Liver (tissue), 9 donors: ENCODE results near the gene GLT1D1. TPM values are rescaled to one million over a fixed set of nuclear protein-coding genes. Genes with fewer than 3 reads are reported as not detected.

ENCODE experiments used
- DNase-seq: peaks from one replicate; pipeline ENCODE4 v3.0.0-alpha.2; 2017; ENCODE audit warnings: low spot score
- H3K27ac ChIP-seq, 2 donors: one replicate each; pipeline ENCODE4 v1.7.0; 2013; ENCODE audit warnings: inconsistent platforms in 2 of 2, low read length in 2 of 2, control low read depth in 1 of 2, low read depth in 1 of 2, mild to moderate bottlenecking in 1 of 2
- H3K27me3 ChIP-seq, 4 donors: one replicate each; pipeline versions ENCODE4 v1.6.1 to v1.7.0; 2013; ENCODE audit warnings: low read length in 3 of 4, inconsistent platforms in 1 of 4, mild to moderate bottlenecking in 1 of 4, moderate library complexity in 1 of 4; ENCODE audit not compliant: control insufficient read depth in 4 of 4, insufficient read depth in 4 of 4
- H3K36me3 ChIP-seq, 4 donors: one replicate each; pipeline versions ENCODE4 v1.6.1 to v1.7.0; 2013; ENCODE audit warnings: low read length in 3 of 4, mild to moderate bottlenecking in 3 of 4, low read depth in 1 of 4, moderate library complexity in 1 of 4; ENCODE audit not compliant: control insufficient read depth in 4 of 4, insufficient read depth in 3 of 4
- H3K4me1 ChIP-seq, 4 donors: one replicate each; pipeline versions ENCODE4 v1.6.1 to v1.7.0; 2013; ENCODE audit warnings: low read length in 3 of 4, mild to moderate bottlenecking in 3 of 4, moderate library complexity in 1 of 4; ENCODE audit not compliant: control insufficient read depth in 4 of 4, insufficient read depth in 4 of 4
- H3K4me3 ChIP-seq, 3 donors: one replicate each; pipeline versions ENCODE4 v1.6.1 to v1.7.0; 2013; ENCODE audit warnings: low read length in 3 of 3, control low read depth in 1 of 3, low read depth in 1 of 3, mild to moderate bottlenecking in 1 of 3
- H3K9ac ChIP-seq, 2 donors: one replicate each; pipeline ENCODE4 v1.7.0; 2013; ENCODE audit warnings: low read length in 2 of 2, mild to moderate bottlenecking in 2 of 2, moderate library complexity in 2 of 2, control low read depth in 1 of 2, low read depth in 1 of 2
- H3K9me3 ChIP-seq, 4 donors: one replicate each; pipeline versions ENCODE4 v1.6.1 to v1.7.0; 2013; ENCODE audit warnings: low read length in 3 of 4; ENCODE audit not compliant: control insufficient read depth in 4 of 4
- EGR1 ChIP-seq, 2 donors: IDR thresholded peaks; 2 replicates each; pipeline ENCODE4 v1.6.1; 2016 to 2018; ENCODE audit warnings: antibody characterized with exemption in 2 of 2, low read depth in 2 of 2
- FOXA1 ChIP-seq: IDR thresholded peaks from 2 replicates; pipeline ENCODE4 v1.6.1; 2016; ENCODE audit warnings: antibody characterized with exemption
- GABPA ChIP-seq, 2 donors: IDR thresholded peaks in 1 of 2; conservative IDR thresholded peaks in 1 of 2; 2 replicates each; pipeline ENCODE4 v1.6.1; 2016; ENCODE audit warnings: antibody characterized with exemption in 2 of 2, mild to moderate bottlenecking in 1 of 2, moderate library complexity in 1 of 2
- HNF4A ChIP-seq, 2 donors: conservative IDR thresholded peaks; 2 replicates each; pipeline ENCODE4 v1.6.1; 2016; ENCODE audit warnings: antibody characterized with exemption in 2 of 2, mild to moderate bottlenecking in 2 of 2
- HNF4G ChIP-seq: IDR thresholded peaks from 2 replicates; pipeline ENCODE4 v1.6.1; 2016; ENCODE audit warnings: antibody characterized with exemption
- JUND ChIP-seq, 2 donors: IDR thresholded peaks; 2 replicates each; pipeline ENCODE4 v1.6.1; 2016; ENCODE audit warnings: antibody characterized with exemption in 2 of 2
- NR2F2 ChIP-seq: IDR thresholded peaks from 2 replicates; pipeline ENCODE4 v1.6.1; 2016; ENCODE audit warnings: antibody characterized with exemption
- RXRA ChIP-seq, 2 donors: IDR thresholded peaks; 2 replicates each; pipeline ENCODE4 v1.6.1; 2017 to 2018; ENCODE audit warnings: antibody characterized with exemption in 2 of 2, mild to moderate bottlenecking in 1 of 2
- SP1 ChIP-seq: IDR thresholded peaks from 2 replicates; pipeline ENCODE4 v1.6.1; 2018; ENCODE audit warnings: antibody characterized with exemption, mild to moderate bottlenecking
- TAF1 ChIP-seq: conservative IDR thresholded peaks from 2 replicates; pipeline ENCODE4 v1.6.1; 2016; ENCODE audit warnings: antibody characterized with exemption, mild to moderate bottlenecking
- YY1 ChIP-seq: IDR thresholded peaks from 2 replicates; pipeline ENCODE4 v1.6.1; 2016; ENCODE audit warnings: antibody characterized with exemption, mild to moderate bottlenecking
- WGBS: extraction: QIAGEN DNeasy Blood & Tissue Kit; methylation state at CpG from one replicate; pipeline ENCODE4 v1.1.7; 2013; 5-methylcytosine and 5-hydroxymethylcytosine counted together
- polyA plus RNA-seq, 2 donors: library from polyadenylated mRNA; stranded (reverse) in 1 of 2; unstranded in 1 of 2; fragments of 200-250 nt in 1 of 2; fragments of >200 nt in 1 of 2; fragmentation: Nextera tagmentation in 1 of 2; extraction: Ambion mirVana in 1 of 2; gene quantifications; one replicate each; pipeline versions ENCODE4 v1.2.1 to v1.2.3, GENCODE V29; 2013 to 2015
- total RNA-seq, 2 donors: library from RNA; depleted of rRNA; stranded (reverse); fragments of >200 nt; gene quantifications; one replicate each; pipeline ENCODE4 v1.2.3, GENCODE V29; 2014
- TF ChIP-seq, protein P1 (sequence below): fragments of 150-350 bp; IDR thresholded peaks from 2 replicates; pipeline ENCODE4 v1.5.1; 2017; ENCODE audit warnings: improper control_type of control experiment, low read depth, low read length; ENCODE audit not compliant: missing input control
- TF ChIP-seq, protein P2 (sequence below): IDR thresholded peaks from 2 replicates; pipeline ENCODE4 v1.6.1; 2016; ENCODE audit warnings: antibody characterized with exemption
- TF ChIP-seq, protein P3 (sequence below): IDR thresholded peaks from 2 replicates; pipeline ENCODE4 v1.6.1; 2016; ENCODE audit warnings: antibody characterized with exemption, mild to moderate bottlenecking
- TF ChIP-seq, protein P4 (sequence below): IDR thresholded peaks from 2 replicates; pipeline ENCODE4 v1.6.1; 2016; ENCODE audit warnings: antibody characterized with exemption
- donor health status: healthy.
- donor health status: healthy.
- donor health status: healthy.
- donor health status: healthy.
- donor health status: healthy.

GLT1D1 gene
- total and polyA plus RNA-seq, 4 donors: 10.4 to 17.7 (median 13.9) TPM

DNA sequence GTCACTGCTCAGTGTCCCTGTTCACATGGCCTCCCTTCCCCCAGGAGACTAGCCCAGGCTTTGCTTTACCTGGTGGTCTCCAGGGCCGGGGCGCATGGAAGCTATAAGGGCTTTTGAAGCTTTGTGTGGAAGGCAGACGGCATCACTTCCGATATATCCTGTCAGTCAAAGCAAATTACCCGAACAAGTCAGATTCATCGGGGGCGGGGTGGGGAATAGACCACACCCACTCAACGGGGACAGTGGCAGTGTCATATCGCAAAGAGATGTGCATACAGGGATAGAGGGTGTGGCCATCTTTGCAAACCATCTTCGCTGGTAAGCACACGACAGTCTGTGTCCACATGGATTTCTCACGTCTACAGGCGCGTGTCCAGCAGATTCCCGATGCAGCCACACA, 127.3 kb downstream of the GLT1D1 start (continued):
- TF ChIP-seq, protein P1, sequence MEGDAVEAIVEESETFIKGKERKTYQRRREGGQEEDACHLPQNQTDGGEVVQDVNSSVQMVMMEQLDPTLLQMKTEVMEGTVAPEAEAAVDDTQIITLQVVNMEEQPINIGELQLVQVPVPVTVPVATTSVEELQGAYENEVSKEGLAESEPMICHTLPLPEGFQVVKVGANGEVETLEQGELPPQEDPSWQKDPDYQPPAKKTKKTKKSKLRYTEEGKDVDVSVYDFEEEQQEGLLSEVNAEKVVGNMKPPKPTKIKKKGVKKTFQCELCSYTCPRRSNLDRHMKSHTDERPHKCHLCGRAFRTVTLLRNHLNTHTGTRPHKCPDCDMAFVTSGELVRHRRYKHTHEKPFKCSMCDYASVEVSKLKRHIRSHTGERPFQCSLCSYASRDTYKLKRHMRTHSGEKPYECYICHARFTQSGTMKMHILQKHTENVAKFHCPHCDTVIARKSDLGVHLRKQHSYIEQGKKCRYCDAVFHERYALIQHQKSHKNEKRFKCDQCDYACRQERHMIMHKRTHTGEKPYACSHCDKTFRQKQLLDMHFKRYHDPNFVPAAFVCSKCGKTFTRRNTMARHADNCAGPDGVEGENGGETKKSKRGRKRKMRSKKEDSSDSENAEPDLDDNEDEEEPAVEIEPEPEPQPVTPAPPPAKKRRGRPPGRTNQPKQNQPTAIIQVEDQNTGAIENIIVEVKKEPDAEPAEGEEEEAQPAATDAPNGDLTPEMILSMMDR: no peak
- TF ChIP-seq TAF1: no peak
- TF ChIP-seq RXRA (IDR thresholded peaks at IDR 0.05): no peak
- TF ChIP-seq GABPA (IDR thresholded peaks at IDR 0.05 in 1 of 2, conservative IDR thresholded peaks at IDR 0.05 in 1 of 2): no peak
- TF ChIP-seq, protein P2, sequence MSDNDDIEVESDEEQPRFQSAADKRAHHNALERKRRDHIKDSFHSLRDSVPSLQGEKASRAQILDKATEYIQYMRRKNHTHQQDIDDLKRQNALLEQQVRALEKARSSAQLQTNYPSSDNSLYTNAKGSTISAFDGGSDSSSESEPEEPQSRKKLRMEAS: no peak

DNA sequence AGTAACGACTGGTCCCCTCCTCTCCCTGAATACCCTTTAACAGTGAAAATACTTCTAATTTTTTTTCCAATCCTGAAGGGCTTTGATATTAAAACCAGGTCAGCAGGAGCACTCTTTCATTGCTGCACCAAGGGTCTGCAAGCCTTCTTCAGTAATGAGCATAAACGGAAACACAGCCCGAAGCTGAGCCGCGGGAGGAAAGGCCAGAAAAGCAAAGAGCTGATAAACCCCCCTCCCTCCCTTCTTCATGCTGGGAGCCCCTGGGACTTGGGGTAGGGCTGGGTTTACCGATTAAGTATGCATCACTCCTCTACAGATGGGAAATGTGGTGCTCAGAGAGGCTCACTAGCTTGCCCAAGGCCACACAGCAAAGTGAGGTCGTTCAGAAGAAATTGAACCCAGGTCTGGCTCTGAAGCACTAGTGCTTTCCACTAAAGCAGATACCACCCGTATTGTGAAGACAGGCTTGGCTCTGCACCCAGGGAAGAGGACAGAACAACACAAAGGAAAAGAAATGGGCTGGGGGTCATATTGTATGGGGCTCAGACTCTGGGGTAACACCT, 128.8 kb downstream of the GLT1D1 start:
- Histone ChIP-seq H3K27ac (no peak overlapping the region), H3K36me3 (peaks cover 0 to 10% (median 2%) of the 10 kb centered on the region in 4 donors), H3K27me3 (no peaks in the 10 kb centered on the region), H3K4me1 (no peaks in the 10 kb centered on the region), H3K9ac (no peak overlapping the region), H3K4me3 (no peak overlapping the region), H3K9me3 (no peaks in the 10 kb centered on the region)
- WGBS: 65% methylated on average over 8 of the region's 8 CpGs
- DNase-seq: no peak
- no peak for TF ChIP-seq NR2F2
- TF ChIP-seq GABPA (IDR thresholded peaks at IDR 0.05 in 1 of 2, conservative IDR thresholded peaks at IDR 0.05 in 1 of 2): no peak
- TF ChIP-seq, protein P3, sequence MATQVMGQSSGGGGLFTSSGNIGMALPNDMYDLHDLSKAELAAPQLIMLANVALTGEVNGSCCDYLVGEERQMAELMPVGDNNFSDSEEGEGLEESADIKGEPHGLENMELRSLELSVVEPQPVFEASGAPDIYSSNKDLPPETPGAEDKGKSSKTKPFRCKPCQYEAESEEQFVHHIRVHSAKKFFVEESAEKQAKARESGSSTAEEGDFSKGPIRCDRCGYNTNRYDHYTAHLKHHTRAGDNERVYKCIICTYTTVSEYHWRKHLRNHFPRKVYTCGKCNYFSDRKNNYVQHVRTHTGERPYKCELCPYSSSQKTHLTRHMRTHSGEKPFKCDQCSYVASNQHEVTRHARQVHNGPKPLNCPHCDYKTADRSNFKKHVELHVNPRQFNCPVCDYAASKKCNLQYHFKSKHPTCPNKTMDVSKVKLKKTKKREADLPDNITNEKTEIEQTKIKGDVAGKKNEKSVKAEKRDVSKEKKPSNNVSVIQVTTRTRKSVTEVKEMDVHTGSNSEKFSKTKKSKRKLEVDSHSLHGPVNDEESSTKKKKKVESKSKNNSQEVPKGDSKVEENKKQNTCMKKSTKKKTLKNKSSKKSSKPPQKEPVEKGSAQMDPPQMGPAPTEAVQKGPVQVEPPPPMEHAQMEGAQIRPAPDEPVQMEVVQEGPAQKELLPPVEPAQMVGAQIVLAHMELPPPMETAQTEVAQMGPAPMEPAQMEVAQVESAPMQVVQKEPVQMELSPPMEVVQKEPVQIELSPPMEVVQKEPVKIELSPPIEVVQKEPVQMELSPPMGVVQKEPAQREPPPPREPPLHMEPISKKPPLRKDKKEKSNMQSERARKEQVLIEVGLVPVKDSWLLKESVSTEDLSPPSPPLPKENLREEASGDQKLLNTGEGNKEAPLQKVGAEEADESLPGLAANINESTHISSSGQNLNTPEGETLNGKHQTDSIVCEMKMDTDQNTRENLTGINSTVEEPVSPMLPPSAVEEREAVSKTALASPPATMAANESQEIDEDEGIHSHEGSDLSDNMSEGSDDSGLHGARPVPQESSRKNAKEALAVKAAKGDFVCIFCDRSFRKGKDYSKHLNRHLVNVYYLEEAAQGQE: no peak
- TF ChIP-seq HNF4G: no peak
- TF ChIP-seq, protein P4, sequence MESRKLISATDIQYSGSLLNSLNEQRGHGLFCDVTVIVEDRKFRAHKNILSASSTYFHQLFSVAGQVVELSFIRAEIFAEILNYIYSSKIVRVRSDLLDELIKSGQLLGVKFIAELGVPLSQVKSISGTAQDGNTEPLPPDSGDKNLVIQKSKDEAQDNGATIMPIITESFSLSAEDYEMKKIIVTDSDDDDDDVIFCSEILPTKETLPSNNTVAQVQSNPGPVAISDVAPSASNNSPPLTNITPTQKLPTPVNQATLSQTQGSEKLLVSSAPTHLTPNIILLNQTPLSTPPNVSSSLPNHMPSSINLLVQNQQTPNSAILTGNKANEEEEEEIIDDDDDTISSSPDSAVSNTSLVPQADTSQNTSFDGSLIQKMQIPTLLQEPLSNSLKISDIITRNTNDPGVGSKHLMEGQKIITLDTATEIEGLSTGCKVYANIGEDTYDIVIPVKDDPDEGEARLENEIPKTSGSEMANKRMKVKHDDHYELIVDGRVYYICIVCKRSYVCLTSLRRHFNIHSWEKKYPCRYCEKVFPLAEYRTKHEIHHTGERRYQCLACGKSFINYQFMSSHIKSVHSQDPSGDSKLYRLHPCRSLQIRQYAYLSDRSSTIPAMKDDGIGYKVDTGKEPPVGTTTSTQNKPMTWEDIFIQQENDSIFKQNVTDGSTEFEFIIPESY: no peak
- no peak for TF ChIP-seq EGR1 (IDR thresholded peaks at IDR 0.05; ENCODE audit: low read depth in 2 of 2)
- no peak for TF ChIP-seq TAF1
- TF ChIP-seq, protein P2: no peak
- no peak for TF ChIP-seq JUND (IDR thresholded peaks at IDR 0.05)
- TF ChIP-seq HNF4A (conservative IDR thresholded peaks at IDR 0.05): no peak

DNA sequence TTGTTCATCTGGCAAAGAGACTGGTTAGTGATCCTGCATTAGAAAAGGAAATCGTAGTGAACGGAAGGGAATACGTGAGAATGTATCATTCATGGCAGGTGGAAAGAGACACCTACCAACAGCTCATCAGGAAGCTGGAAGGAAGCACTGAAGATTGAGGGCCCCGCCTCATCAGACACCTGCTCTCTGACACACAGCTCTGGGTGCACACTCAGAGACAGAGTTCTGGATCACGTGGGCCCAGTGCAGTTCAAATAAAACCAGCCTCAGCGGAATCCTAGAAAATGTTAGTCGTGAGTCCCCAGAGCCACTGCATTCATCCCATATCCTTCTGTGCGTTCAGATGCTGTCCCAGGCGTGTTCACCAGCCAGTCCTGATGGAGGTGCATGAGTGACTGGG, 129.7 kb downstream of the GLT1D1 start:
- H3K27me3 ChIP-seq: no peaks in the 10 kb centered on the region
- H3K9ac ChIP-seq: no peak overlapping the region
- no peaks in the 10 kb centered on the region for H3K4me1 ChIP-seq
- 83% methylated on average over 9 of the region's 9 CpGs for WGBS
- DNase-seq: no peak
- TF ChIP-seq YY1 (no peak), TAF1 (no peak), SP1 (no peak), RXRA (IDR thresholded peaks at IDR 0.05) (no peak), FOXA1 (no peak), HNF4A (conservative IDR thresholded peaks at IDR 0.05) (no peak), HNF4G (no peak)
- TF ChIP-seq, protein P4: no peak
- peaks cover 0 to 10% (median 2%) of the 10 kb centered on the region in 4 donors for H3K36me3 ChIP-seq
- H3K27ac ChIP-seq: no peak overlapping the region
- no peaks in the 10 kb centered on the region for H3K9me3 ChIP-seq
- H3K4me3 ChIP-seq: no peak overlapping the region
